HG03432 (cell line): ENCODE results near the gene TM7SF3.
"Not testable (repeated sequence)": the region's sequence is repeated elsewhere in the genome, so short reads cannot be mapped to it uniquely, and the experiment has no call there.

ENCODE experiments used
- ATAC-seq: cut with Tn5 transposase; IDR thresholded peaks from one replicate; pipeline ENCODE4 v1.9.1; 2021; ENCODE audit warnings: mild to moderate bottlenecking, moderate library complexity; ENCODE audit not compliant: unreplicated experiment

TM7SF3 gene

DNA sequence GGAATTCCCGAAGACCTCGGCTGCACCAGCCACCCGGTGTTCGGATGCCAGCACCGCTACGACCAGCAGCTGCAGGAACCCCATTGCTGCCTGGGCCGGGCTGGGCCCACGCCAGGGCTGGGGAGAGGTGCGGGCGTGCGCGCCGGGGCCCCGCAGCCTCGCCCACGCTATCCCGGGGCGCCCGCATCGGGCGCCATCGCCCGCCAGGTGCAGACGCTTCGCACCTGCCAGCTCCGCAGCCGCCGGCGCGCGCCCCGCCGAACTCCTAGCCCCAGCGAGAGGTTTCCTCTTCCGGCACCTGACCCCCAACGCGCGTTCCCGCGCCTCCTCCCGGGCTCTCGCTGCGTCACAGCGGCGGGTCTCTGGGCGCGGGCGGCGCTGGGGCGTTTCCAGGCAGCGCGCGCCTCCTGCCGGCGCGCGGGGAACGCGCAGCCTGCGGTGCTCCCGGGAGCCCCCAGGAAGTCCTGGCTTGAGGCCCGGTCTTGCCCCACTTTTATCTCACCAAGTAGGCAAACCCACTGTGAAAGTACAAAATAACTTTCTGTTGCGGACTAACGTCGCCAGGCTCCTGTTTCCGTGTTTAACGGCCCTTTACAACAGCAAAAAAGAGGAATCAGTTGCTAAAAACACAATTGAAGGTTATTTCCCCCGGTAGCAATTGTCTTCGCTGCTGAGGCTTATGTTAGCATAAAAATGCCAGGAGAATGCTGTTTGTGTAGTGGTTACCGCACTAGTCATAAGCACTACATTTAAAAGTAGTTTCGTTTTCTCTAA lies at the start of gene TM7SF3:
Gene TM7SF3, minus strand, starts transcription at position 300 of the 774 bp plus-strand sequence. Its CDS starts 216 bp downstream, at position 84.
- ATAC-seq = peak; percentile 88

DNA sequence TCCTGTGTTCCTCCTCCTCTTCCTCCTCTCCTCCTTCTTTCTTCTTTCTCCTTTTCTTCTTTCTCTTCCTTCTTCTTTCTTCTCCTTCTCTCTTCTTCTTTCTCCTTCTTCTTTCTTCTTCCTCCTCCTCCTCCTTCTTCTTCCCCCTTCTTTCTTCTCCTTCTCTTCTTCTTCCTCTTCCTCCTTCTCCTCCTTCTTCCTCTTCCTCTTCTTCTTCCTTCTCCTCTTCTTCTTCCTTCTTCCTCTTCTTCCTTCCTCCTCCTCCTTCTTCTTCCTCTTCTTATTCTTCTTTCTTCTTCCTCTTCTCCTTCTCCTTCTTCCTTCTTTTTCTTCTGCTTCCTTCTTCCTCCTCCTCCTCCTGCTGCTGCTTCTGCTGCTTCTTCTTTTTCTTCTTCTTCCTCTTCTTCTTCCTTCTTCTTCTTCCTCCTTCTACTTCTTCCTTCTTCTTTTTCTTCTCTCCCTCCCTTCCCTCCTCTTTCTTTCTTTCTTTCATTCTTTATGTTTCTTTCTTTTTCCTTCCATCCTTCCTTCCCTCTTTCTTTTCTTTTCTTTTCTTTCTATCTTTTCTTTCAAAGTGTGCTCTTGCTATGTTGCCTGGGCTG lies 49.2 kb upstream of the TM7SF3 start:
- ATAC-seq = no peak

DNA sequence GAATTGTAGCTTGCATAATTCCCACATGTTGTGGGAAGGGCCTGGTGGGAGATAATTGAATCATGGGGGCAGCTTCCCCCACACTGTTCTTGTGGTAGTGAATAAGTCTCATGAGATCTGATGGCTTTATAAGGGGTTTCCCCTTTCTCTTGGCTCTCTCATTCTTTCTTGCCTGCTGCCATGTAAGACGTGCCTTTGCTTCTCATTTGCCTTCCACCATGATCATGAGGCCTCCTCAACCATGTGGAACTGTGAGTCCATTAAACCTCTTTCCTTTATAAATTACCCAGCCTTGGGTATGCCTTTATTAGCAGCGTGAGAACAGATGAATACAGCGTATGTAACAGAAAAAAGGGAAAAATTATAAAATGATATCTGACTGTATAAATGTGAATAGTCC lies 47.1 kb upstream of the TM7SF3 start:
- ATAC-seq = no peak

DNA sequence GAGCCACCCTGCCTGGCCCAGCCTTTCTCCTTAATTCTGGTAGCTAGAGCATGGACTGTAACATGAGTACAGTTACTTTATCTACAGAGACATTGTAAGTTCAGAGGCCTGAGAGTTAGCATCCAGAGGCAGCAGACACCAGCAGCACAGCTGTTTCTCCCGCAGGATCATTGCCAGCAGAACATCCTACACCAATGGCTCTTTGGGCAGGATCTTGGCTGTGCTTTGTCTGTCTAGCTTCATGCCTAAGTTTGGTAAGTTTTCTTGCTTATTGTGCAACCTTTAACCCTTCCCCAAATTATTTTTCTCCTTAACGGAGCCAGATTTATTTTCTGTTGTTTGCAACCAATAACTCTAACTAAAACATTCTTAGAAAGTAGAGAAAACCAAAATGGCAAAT lies 46.6 kb upstream of the TM7SF3 start:
- no peak for ATAC-seq

DNA sequence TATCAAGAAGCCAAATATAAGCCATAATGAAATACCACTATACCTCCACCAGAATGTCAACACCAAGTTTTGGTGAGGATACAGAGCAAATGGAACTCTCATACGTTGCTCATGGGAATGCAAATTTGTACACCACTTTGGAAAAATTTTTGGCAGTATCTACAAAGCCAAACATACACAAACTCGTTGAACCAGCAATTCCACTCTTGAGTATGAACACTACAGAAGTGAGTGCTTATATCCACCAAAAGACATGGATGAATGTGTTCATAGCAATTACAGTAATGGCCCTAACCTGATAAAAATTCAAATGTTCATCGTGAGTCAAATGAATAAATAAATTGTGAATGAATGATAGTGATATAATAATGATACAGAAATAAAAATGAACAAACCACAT lies 43.4 kb upstream of the TM7SF3 start:
- ATAC-seq = no peak

DNA sequence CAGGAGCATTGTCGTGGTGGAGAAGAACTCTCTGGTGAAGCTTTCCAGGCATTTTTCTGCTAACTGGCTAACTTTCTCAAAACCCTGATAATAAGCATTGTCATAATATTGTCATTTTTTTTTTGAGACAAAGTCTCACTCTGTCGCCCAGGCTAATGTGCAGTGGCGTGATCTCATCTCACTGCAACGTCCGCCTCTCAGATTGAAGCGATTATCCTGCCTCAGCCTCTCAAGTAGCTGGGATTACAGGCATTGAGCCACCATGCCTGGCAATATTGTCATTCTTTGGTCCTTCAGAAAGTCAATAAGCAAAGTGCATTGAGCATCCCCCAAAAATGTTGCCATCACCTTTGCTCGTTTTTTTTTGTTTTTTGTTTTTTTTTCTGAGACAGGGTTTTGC lies 41.8 kb upstream of the TM7SF3 start:
- ATAC-seq = no peak

DNA sequence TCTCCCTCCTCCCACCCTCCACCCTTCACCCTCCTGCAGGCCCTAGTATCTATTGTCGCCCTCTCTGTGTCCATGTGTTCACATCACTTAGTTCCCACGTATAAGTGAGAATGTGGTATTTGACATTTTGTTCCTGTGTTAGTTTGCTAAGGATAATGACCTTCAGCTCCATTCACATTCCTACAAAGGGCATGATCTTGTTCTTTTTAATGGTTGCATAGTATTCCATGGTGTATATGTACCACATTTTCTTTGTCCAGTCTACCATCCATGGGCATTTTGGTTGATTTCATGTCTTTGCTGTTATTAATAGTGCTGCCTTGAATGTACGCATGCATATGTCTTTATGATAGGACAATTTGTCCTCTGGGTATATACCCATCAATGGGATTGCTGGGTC lies 38.6 kb upstream of the TM7SF3 start:
- no peak for ATAC-seq

DNA sequence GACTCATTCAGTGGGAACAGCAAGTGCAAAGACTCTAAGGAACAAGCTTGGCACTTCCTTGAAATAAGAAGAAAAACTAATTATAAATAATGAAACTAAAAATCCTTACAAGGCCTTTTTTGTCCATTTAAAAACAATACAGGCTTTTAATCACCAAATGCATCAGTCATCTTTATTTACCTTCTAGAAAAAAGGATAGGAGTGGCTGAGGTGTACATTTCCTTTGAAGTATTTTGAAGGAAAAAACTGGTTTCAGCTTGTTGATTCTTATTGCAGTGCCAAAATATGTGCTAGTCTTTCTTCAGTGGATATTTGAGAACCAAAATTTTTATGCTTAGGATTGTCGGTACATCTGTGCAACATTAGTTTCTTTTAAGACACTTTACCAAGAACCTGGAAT lies 38.0 kb upstream of the TM7SF3 start:
- no peak for ATAC-seq

- ATAC-seq = no peak
These were observed 34.9 kb upstream of the TM7SF3 start for GRCh38 chr12:27048822-27049752.

GRCh38 chr12:27042018-27042417 lies 27.8 kb upstream of the TM7SF3 start:
- ATAC-seq = not testable (repeated sequence)

DNA sequence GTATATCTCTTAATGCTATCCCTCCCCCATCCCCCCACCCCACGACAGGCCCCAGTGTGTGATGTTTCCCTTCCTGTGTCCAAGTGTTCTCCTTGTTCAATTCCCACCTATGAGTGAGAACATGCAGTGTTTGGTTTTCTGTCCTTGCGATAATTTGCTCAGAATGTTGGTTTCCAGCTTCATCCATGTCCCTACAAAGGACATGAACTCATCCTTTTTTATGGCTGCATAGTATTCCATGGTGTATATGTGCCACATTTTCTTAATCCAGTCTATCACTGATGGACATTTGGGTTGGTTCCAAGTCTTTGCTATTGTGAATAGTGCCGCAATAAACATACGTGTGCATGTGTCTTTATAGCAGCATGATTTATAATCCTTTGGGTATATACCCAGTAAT lies 26.5 kb upstream of the TM7SF3 start:
- not testable (repeated sequence) for ATAC-seq

- ATAC-seq = no peak
These were observed 20.6 kb upstream of the TM7SF3 start for GRCh38 chr12:27034607-27035293.

DNA sequence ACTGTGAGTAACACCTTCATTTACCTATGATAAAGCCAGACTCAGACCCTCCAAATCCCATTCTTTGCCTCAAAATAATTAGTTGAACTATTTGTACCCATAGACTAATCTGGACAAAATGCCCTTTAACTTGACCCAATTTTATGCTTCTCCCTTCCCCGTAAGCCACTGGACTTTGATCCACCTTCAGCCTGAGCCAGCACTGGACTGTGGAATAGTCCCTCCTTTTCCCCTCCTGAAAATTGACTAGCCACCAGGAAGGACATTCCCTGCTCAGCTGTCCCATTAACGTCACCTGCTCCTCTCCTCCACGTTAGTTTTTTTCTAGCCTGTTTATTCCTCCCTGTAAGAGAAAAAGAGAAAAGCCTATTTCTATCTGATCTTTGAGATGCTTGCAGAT lies 18.5 kb upstream of the TM7SF3 start:
- no peak for ATAC-seq

DNA sequence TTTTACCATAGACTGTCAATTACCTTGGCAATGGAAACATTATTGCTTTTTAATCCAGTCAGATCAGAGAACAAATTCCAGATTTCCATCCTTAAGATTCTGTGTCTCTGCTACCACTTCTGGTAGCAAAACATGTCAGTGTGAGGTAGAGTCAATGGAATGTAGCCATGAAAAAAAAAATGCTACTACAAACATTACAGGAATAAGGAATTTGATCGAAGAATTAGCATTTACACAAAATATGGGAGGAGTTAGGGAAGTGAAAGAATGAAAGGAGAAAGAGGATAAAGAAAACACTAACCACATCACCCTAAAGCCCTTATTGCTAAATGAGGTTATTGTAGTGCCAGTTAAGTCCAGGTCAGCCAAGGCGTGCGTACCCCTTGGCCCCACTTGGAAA lies 17.3 kb upstream of the TM7SF3 start:
- ATAC-seq = no peak

- no peak for ATAC-seq
These were observed 12.1 kb upstream of the TM7SF3 start for GRCh38 chr12:27026257-27026656.

DNA sequence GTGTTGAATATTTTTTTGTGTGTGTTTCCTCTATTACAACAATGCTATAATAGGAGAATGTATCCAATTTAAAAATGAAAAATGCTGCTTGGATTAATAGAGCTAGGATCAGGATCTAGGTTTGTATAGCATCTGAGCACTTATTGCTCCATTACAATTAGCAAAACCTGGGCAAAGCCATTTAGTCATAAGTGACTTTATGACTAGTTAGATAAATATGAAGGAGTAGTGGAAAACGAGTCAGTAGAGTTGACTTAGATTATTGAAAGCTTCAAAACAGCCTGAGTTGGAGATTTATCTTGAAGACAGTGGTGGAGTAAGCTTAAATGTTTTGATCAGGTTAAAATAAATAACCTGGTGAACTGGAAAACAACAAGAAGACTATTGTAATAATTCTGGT lies 10.9 kb upstream of the TM7SF3 start:
- ATAC-seq = no peak

DNA sequence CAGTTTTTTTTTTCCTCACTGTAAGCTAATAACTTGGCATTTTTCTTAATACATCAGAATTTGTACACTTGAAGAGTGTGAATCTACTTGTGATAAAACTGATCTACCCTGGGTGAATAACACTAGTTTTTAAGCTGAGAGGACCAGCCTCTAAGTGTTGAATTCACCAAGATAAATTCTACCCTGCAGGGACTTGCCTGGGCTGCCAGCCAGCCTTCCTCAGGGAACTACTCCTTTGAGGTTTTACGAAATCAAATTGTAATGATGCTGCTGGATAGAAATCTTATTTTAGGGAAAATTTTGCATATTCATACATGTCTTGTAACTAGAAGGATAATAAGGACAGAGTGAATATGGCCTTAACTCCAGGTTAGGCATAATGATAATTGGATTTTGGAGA lies 10.1 kb upstream of the TM7SF3 start:
- no peak for ATAC-seq

- no peak for ATAC-seq
These were observed 6.6 kb upstream of the TM7SF3 start for GRCh38 chr12:27020761-27021160.

DNA sequence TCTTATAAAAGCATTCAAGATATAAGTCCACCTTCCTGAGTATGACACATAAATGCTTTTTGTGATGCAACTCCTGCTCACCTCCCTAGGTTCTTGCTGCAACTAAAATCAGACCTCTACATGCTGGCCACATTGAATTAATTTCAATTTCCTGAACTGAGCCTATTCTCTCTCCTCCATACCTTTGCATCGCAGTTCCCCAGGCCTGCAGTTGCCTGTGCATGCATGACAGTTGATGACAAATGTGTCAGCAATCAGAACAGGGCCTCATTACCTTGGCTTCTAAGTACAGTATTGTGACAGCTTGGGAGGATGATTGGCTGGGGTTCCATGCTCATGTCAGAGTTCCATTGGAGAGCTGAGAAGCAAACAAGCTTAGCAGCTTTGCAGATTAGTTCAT lies 3.9 kb upstream of the TM7SF3 start:
- ATAC-seq = no peak

DNA sequence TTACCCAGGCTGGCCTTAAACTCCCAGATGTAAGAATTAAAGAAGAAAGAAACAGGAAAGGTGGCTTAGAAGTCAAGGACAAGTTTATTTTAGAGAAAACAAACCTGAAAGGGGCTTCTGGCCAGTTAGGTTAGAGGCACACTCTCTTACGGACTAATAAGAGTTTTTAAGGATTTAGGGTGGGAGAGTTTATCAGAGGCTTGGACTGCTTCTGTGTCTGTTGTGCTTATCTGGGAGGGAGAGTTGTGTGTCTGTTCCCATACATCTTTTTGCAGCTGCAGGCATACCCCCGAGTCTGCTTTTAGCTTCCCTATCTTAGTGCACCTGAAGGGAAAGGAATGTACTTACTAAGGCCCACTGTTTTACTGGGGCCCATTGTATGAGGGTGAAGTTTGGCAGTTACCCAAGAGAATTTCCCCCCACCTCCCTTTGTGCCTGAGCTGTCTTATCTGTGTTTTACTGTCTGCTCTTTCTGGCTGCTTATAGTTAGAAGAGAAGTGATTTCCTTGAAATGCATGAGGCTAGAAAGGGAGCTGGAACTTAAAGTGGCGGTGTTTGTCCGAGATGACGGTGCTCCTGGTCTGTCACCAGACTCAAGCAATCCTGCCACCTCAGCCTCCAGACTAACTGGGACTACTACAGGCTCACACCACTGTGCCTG lies 3.1 kb upstream of the TM7SF3 start:
- not testable (repeated sequence) for ATAC-seq

DNA sequence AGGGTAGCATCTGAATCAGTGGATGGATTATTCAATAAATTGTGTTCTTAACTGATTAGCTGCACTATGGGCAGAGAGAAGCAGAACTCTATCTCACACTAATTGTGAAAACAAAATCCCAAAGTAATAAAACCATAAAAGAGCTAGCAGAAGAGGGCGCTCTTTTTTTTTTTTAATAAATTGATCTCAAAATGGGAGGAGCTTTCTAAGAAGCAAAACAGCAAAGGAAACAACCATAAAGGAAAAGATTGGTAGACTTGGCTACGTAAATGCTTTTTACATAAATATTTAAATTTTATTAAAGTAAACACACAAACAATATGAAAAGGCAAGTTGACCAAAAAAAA lies 1.5 kb upstream of the TM7SF3 start:
- no peak for ATAC-seq
